COR-L47 (cell line): ENCODE results near the gene TAF1.
"Not testable (repeated sequence)": the region's sequence is repeated elsewhere in the genome, so short reads cannot be mapped to it uniquely, and the experiment has no call there.

Source experiments
- DNase-seq: peaks from one replicate; lab custom pipeline; 2025; lab: John Stamatoyannopoulos, UW

Gene TAF1

GRCh38 chrX:71432733-71433132 is 66.6 kb downstream of the TAF1 start:
- DNase-seq: no peak

- no peak for DNase-seq
These were observed 72.6 kb downstream of the TAF1 start for GRCh38 chrX:71438750-71439149.

GRCh38 chrX:71439420-71439819 is 73.3 kb downstream of the TAF1 start:
- no peak for DNase-seq

- no peak for DNase-seq
These were observed 73.7 kb downstream of the TAF1 start for GRCh38 chrX:71439896-71440295.

GRCh38 chrX:71440401-71440800 is 74.2 kb downstream of the TAF1 start:
- DNase-seq: no peak

GRCh38 chrX:71441809-71442208 is 75.7 kb downstream of the TAF1 start:
- DNase-seq: not testable (repeated sequence)

- DNase-seq: no peak
These were observed 84.4 kb downstream of the TAF1 start for GRCh38 chrX:71450433-71451106.

- DNase-seq: not testable (repeated sequence)
These were observed 85.4 kb downstream of the TAF1 start for GRCh38 chrX:71451518-71451917.

GRCh38 chrX:71453056-71453455 is 86.9 kb downstream of the TAF1 start:
- no peak for DNase-seq

GRCh38 chrX:71454222-71454621 is 88.1 kb downstream of the TAF1 start:
- no peak for DNase-seq

GRCh38 chrX:71458866-71459265 is 92.7 kb downstream of the TAF1 start:
- DNase-seq: no peak

- no peak for DNase-seq
These were observed 98.8 kb downstream of the TAF1 start for GRCh38 chrX:71464968-71465367.

GRCh38 chrX:71466979-71467523 is 100.9 kb downstream of the TAF1 start:
- no peak for DNase-seq

GRCh38 chrX:71475785-71476540 is 109.8 kb downstream of the TAF1 start:
- no peak for DNase-seq

GRCh38 chrX:71482228-71482958 is 116.2 kb downstream of the TAF1 start:
- no peak for DNase-seq

GRCh38 chrX:71487814-71488213 is 121.7 kb downstream of the TAF1 start:
- DNase-seq: no peak

- no peak for DNase-seq
These were observed 123.4 kb downstream of the TAF1 start for GRCh38 chrX:71489540-71489939.

- DNase-seq: no peak
These were observed 126.3 kb downstream of the TAF1 start for GRCh38 chrX:71492231-71493065.

GRCh38 chrX:71493111-71493613 is 127.0 kb downstream of the TAF1 start:
- DNase-seq: no peak

- DNase-seq: not testable (repeated sequence)
These were observed 129.8 kb downstream of the TAF1 start for GRCh38 chrX:71495979-71496378.

- DNase-seq: no peak
These were observed 130.3 kb downstream of the TAF1 start for GRCh38 chrX:71496476-71496875.
